ENCODE results near the gene FBXL15. TPM values are rescaled to one million over a fixed set of nuclear protein-coding genes. Genes with fewer than 3 reads are reported as not detected.
A peak's percentile ranks its signal among the peaks of the same experiment; 100 is the strongest.

Gene FBXL15
- total and polyA plus RNA-seq, 2 donors (not counting 1 experiment from before 2014, with no cell fraction given), result 15.5 to 20.7 TPM

- H3K79me2 ChIP-seq (ENCODE audit: control insufficient read depth, insufficient read depth, low read length), result peaks cover 11% of the 10 kb centered on the region
- peaks cover 26 to 42% of the 10 kb centered on the region in 2 donors for H3K4me1 ChIP-seq (ENCODE audit: control insufficient read depth in 2 of 2, insufficient read depth in 2 of 2, low read length in 2 of 2)
- no peak overlapping the region for H3K4me3 ChIP-seq (ENCODE audit: control extremely low read depth in 1 of 5, extremely low read depth in 1 of 5, insufficient read depth in 1 of 5, low read depth in 2 of 5, low read length in 4 of 5)
- H3K27ac ChIP-seq (ENCODE audit: low read length in 2 of 2), result no peak overlapping the region
- intact Hi-C loops (cut with micrococcal nuclease), result no loop called here
- TF ChIP-seq EZH2 (IDR thresholded peaks at IDR 0.05; ENCODE audit: borderline replicate concordance, insufficient read depth, low read depth, low read length, poor library complexity, severe bottlenecking), result no peak
- no peak for TF ChIP-seq CTCF (IDR thresholded peaks at IDR 0.05)
- H3K9ac ChIP-seq (ENCODE audit: low read length), result no peak overlapping the region
- Mint-ChIP-seq H3K4me1 (peaks cover 37% of the 10 kb centered on the region), H3K4me3 (peak overlapping the region; percentile 96), H3K27me3 (no peaks in the 10 kb centered on the region), H3K27ac (no peak overlapping the region), H3K9me3 (ENCODE audit: insufficient read depth) (no peaks in the 10 kb centered on the region)
- ATAC-seq (ENCODE audit: low read depth) (no peak), DNase-seq (peak; percentile 52)
- no peaks in the 10 kb centered on the region for H4K20me1 ChIP-seq (ENCODE audit: control insufficient read depth, insufficient read depth, low read length, poor library complexity, severe bottlenecking)
- no peaks in the 10 kb centered on the region for H3K36me3 ChIP-seq (replicated peaks in 1 of 2; ENCODE audit: control extremely low read depth in 1 of 2, control insufficient read depth in 1 of 2, extremely low read depth in 1 of 2, insufficient read depth in 2 of 2, low read length in 1 of 2)
- no peaks in the 10 kb centered on the region for H3K9me3 ChIP-seq (ENCODE audit: control extremely low read depth in 1 of 3, control insufficient read depth in 2 of 3, insufficient read depth in 1 of 3, low read length in 2 of 3)
- ChIA-PET CTCF (interaction anchor here (1.0 to 2.4 kb wide), 5 partner anchors 17 to 150 kb away, joined by 3 to 14 read pairs (median 12); partner anchors contain the start of gene C10orf95), POLR2A (interaction anchor here (1.2 to 3.8 kb wide), 4 partner anchors 12 to 38 kb away, joined by 5 to 28 read pairs (median 11); partner anchors contain the start of genes C10orf95 and NFKB2)
- no peaks in the 10 kb centered on the region for H3K27me3 ChIP-seq (replicated peaks in 1 of 4; ENCODE audit: control extremely low read depth in 1 of 4, control insufficient read depth in 3 of 4, insufficient read depth in 4 of 4, low read length in 3 of 4)
- WGBS (ENCODE audit: insufficient coverage), result 25% methylated on average over 4 of the region's 5 CpGs
- H3K4me2 ChIP-seq (replicated peaks; ENCODE audit: low read depth, low read length, poor library complexity, severe bottlenecking), result peak overlapping the region; percentile 90
- no peak overlapping the region for H2AFZ ChIP-seq (ENCODE audit: insufficient read depth, low read depth, low read length, poor library complexity, severe bottlenecking)
Observed at GRCh38 chr10:102433619-102434046, 13.0 kb downstream of the FBXL15 start.

- ATAC-seq (ENCODE audit: low read depth) (no peak), DNase-seq (no peak)
- Histone ChIP-seq H3K79me2 (ENCODE audit: control insufficient read depth, insufficient read depth, low read length) (peaks cover 11% of the 10 kb centered on the region), H3K36me3 (replicated peaks in 1 of 2; ENCODE audit: control extremely low read depth in 1 of 2, control insufficient read depth in 1 of 2, extremely low read depth in 1 of 2, insufficient read depth in 2 of 2, low read length in 1 of 2) (no peaks in the 10 kb centered on the region), H3K9ac (ENCODE audit: low read length) (no peak overlapping the region), H3K9me3 (ENCODE audit: control extremely low read depth in 1 of 3, control insufficient read depth in 2 of 3, insufficient read depth in 1 of 3, low read length in 2 of 3) (no peaks in the 10 kb centered on the region), H3K4me2 (replicated peaks; ENCODE audit: low read depth, low read length, poor library complexity, severe bottlenecking) (peak overlapping the region; percentile 62), H3K27me3 (replicated peaks in 1 of 4; ENCODE audit: control extremely low read depth in 1 of 4, control insufficient read depth in 3 of 4, insufficient read depth in 4 of 4, low read length in 3 of 4) (no peaks in the 10 kb centered on the region), H3K27ac (ENCODE audit: low read length in 2 of 2) (no peak overlapping the region), H3K4me1 (ENCODE audit: control insufficient read depth in 2 of 2, insufficient read depth in 2 of 2, low read length in 2 of 2) (peaks cover 26 to 42% of the 10 kb centered on the region in 2 donors), H4K20me1 (ENCODE audit: control insufficient read depth, insufficient read depth, low read length, poor library complexity, severe bottlenecking) (no peaks in the 10 kb centered on the region), H3K4me3 (ENCODE audit: control extremely low read depth in 1 of 5, extremely low read depth in 1 of 5, insufficient read depth in 1 of 5, low read depth in 2 of 5, low read length in 4 of 5) (no peak overlapping the region), H2AFZ (ENCODE audit: insufficient read depth, low read depth, low read length, poor library complexity, severe bottlenecking) (peak overlapping the region; percentile 89)
- TF ChIP-seq CTCF (IDR thresholded peaks at IDR 0.05), result no peak
- TF ChIP-seq EZH2 (IDR thresholded peaks at IDR 0.05; ENCODE audit: borderline replicate concordance, insufficient read depth, low read depth, low read length, poor library complexity, severe bottlenecking), result no peak
- ChIA-PET POLR2A (interaction anchor here (1.3 to 3.8 kb wide), 3 partner anchors 13 to 39 kb away, joined by 5 to 28 read pairs (median 6); partner anchors contain the start of genes C10orf95 and NFKB2), CTCF (interaction anchor here (1.0 kb wide), 2 partner anchors 30 to 41 kb away, joined by 3 read pairs; no protein-coding TSS in a partner anchor)
- intact Hi-C loops (cut with micrococcal nuclease), result no loop called here
- 63% methylated on average over 6 of the region's 9 CpGs for WGBS (ENCODE audit: insufficient coverage)
- no peak overlapping the region for H3K27ac Mint-ChIP-seq
- no peaks in the 10 kb centered on the region for H3K27me3 Mint-ChIP-seq
- H3K9me3 Mint-ChIP-seq (ENCODE audit: insufficient read depth), result no peaks in the 10 kb centered on the region
- peaks cover 37% of the 10 kb centered on the region for H3K4me1 Mint-ChIP-seq
- H3K4me3 Mint-ChIP-seq, result peak overlapping the region; percentile 27
Observed at GRCh38 chr10:102434394-102435132, 13.9 kb downstream of the FBXL15 start.

All from B cell (primary cell).